ENCODE results near the gene CUL3. TPM values are rescaled to one million over a fixed set of nuclear protein-coding genes. Genes with fewer than 3 reads are reported as not detected.
"Not testable (repeated sequence)": the region's sequence is repeated elsewhere in the genome, so short reads cannot be mapped to it uniquely, and the experiment has no call there.

CUL3 gene
- polyA plus RNA-seq, 2 donors: 74.8 to 159 TPM

DNA sequence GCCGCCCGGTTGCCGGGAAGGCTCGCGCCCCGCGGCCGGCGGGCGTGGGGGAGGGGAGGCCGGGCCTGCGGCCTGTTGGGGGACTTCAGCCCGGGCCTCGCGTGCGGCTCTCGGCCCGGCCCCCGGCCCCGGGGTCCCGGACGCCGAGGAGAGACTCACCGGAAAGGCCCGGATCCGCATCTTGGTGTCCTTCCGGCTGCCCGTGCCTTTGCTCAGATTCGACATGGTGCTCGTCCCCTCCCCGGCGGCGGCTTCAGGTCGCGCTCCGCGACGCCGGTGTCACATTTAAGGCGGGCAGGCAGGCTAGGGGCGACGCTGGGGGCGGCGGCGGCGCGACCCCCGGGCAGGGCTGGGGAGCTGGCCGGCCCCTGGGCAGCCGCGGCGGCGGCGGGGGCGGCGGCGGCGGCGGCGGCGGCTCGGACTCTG is 365 bp downstream of the CUL3 start:
- Histone ChIP-seq H3K27me3 (ENCODE audit: control insufficient read depth in 1 of 2, insufficient read depth in 2 of 2, low read length in 2 of 2) (no peaks in the 10 kb centered on the region), H3K27ac (ENCODE audit: low read depth in 2 of 2, low read length in 1 of 2) (peak overlapping the region; percentile 99 to 100), H3K4me1 (ENCODE audit: control insufficient read depth in 2 of 2, insufficient read depth in 2 of 2, low read length in 1 of 2) (peaks cover 0 to 2% of the 10 kb centered on the region in 2 donors), H3K4me3 (ENCODE audit: low read depth in 1 of 2, low read length in 2 of 2) (peak overlapping the region; percentile 69 to 99), H3K36me3 (ENCODE audit: control insufficient read depth in 2 of 2, insufficient read depth in 2 of 2, low read length in 1 of 2) (peaks cover 0 to 3% of the 10 kb centered on the region in 2 donors), H3K9me3 (ENCODE audit: control insufficient read depth in 2 of 2, insufficient read depth in 1 of 2, low read depth in 1 of 2, low read length in 1 of 2) (no peaks in the 10 kb centered on the region)
- WGBS, 2 donors: 0% methylated on average over 46 to 62 of the region's 62 CpGs

DNA sequence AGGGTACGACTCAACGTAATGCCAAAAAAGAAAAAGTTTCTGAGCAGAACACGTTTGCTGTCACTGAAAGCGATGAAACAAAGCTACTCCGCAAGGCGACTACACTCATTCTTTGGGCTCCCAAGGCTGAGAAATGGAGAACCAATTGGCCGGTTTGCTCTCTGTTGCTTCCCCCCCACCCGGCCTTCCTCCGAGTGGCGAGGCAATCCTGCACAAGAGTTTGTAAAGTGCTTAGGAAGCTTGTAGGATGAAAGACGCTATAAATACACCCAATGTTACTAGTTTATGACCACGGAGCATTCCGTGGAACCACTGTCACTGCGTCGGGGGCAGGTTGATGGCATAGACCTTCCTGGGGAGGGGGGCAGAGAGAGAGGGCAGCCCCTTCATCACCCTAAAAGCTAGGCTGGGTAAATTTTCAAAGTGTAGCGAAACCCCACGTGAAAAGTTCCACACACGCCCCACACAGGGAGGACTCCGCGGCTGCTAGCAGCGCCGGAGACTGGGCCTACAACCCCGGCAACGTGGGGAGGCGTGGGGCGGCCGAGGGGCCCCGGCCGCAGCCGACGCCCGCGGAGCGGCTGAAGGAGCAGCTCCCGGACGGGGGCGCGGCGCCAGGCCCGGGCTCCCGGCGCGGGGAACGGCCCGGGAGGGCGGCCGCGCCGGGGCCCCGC is 915 bp downstream of the CUL3 start:
- Histone ChIP-seq H3K4me1 (ENCODE audit: control insufficient read depth in 2 of 2, insufficient read depth in 2 of 2, low read length in 1 of 2) (peaks cover 0 to 2% of the 10 kb centered on the region in 2 donors), H3K36me3 (ENCODE audit: control insufficient read depth in 2 of 2, insufficient read depth in 2 of 2, low read length in 1 of 2) (peaks cover 0 to 3% of the 10 kb centered on the region in 2 donors), H3K9me3 (ENCODE audit: control insufficient read depth in 2 of 2, insufficient read depth in 1 of 2, low read depth in 1 of 2, low read length in 1 of 2) (no peaks in the 10 kb centered on the region), H3K27ac (ENCODE audit: low read depth in 2 of 2, low read length in 1 of 2) (peak overlapping the region; percentile 99 to 100), H3K27me3 (ENCODE audit: control insufficient read depth in 1 of 2, insufficient read depth in 2 of 2, low read length in 2 of 2) (no peaks in the 10 kb centered on the region), H3K4me3 (ENCODE audit: low read depth in 1 of 2, low read length in 2 of 2) (peak overlapping the region; percentile 69 to 99)
- WGBS, 2 donors: 0 to 1% methylated on average over 40 to 50 of the region's 50 CpGs

DNA sequence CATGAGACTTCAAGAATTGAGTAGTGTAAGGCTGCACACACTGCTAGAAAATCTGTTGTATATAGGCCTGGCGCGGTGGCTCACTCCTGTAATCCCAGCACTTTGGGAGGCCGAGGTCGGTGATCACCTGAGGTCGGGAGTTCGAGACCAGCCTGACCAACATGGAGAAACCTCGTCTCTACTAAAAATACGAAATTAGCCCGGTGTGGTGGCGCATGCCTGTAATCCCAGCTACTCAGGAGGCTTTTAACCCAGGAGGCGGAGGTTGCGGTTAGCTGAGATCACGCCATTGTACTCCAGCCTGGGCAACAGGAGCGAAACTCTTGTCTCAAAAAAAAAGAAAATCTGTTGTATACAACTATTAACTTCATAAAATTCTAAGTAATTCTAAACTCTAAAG is 2.1 kb downstream of the CUL3 start:
- H3K4me1 ChIP-seq (ENCODE audit: control insufficient read depth in 2 of 2, insufficient read depth in 2 of 2, low read length in 1 of 2); H3K36me3 ChIP-seq (ENCODE audit: control insufficient read depth in 2 of 2, insufficient read depth in 2 of 2, low read length in 1 of 2); H3K27ac ChIP-seq (ENCODE audit: low read depth in 2 of 2, low read length in 1 of 2); H3K27me3 ChIP-seq (ENCODE audit: control insufficient read depth in 1 of 2, insufficient read depth in 2 of 2, low read length in 2 of 2); H3K9me3 ChIP-seq (ENCODE audit: control insufficient read depth in 2 of 2, insufficient read depth in 1 of 2, low read depth in 1 of 2, low read length in 1 of 2): not testable (repeated sequence)
- peak overlapping the region; percentile 23 to 99 for H3K4me3 ChIP-seq (ENCODE audit: low read depth in 1 of 2, low read length in 2 of 2)
- WGBS, 2 donors: 94 to 96% methylated on average over 14 of the region's 14 CpGs

DNA sequence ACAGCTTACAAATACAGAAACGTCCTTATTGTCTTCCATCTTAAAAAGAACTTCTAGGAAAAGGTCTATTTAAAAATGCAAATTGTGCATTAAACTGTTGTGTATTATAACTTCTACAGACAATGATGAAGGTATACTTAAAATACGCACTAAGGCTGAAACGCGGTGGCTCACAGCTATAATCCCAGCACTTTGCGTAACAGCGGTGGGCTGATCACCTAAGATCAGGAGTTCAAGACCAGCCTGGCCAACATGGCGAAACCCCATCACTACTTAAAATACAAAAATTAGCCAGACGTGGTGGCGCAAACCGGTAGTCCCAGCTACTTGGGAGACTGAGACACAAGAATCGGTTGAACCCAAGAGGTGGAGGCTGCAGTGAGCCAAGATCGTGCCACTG is 4.9 kb downstream of the CUL3 start:
- WGBS, 2 donors: 91% methylated on average over 12 of the region's 12 CpGs
- no peak overlapping the region for H3K27ac ChIP-seq (ENCODE audit: low read depth in 2 of 2, low read length in 1 of 2)
- H3K36me3 ChIP-seq (ENCODE audit: control insufficient read depth in 2 of 2, insufficient read depth in 2 of 2, low read length in 1 of 2): peaks cover 0 to 3% of the 10 kb centered on the region in 2 donors
- H3K27me3 ChIP-seq (ENCODE audit: control insufficient read depth in 1 of 2, insufficient read depth in 2 of 2, low read length in 2 of 2): no peaks in the 10 kb centered on the region
- H3K4me1 ChIP-seq (ENCODE audit: control insufficient read depth in 2 of 2, insufficient read depth in 2 of 2, low read length in 1 of 2): peaks cover 0 to 2% of the 10 kb centered on the region in 2 donors
- H3K9me3 ChIP-seq (ENCODE audit: control insufficient read depth in 2 of 2, insufficient read depth in 1 of 2, low read depth in 1 of 2, low read length in 1 of 2): no peaks in the 10 kb centered on the region
- H3K4me3 ChIP-seq (ENCODE audit: low read depth in 1 of 2, low read length in 2 of 2): no peak overlapping the region

DNA sequence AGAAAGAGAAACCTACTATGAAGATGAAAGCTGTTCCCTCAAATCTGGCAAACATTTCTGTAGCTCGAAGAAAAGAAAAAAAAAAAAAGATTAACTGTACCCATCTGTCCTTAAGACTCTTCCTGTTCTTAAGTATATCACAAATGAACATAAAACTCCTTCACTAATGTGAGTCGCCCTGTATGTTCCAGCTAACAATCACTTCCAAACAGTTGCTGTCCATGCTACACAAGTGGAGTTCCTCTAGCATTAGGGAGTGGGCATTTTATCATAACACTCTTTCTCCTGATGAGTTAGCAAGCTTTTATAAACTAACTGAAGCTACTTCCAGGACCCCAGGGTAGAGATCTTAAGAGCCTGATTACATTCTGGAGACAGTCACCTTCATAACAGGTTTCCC is 5.8 kb downstream of the CUL3 start:
- no peak overlapping the region for H3K27ac ChIP-seq (ENCODE audit: low read depth in 2 of 2, low read length in 1 of 2)
- peaks cover 0 to 3% of the 10 kb centered on the region in 2 donors for H3K36me3 ChIP-seq (ENCODE audit: control insufficient read depth in 2 of 2, insufficient read depth in 2 of 2, low read length in 1 of 2)
- H3K9me3 ChIP-seq (ENCODE audit: control insufficient read depth in 2 of 2, insufficient read depth in 1 of 2, low read depth in 1 of 2, low read length in 1 of 2): no peaks in the 10 kb centered on the region
- peak overlapping the region in 1 of 2 donors; percentile 7 for H3K4me3 ChIP-seq (ENCODE audit: low read depth in 1 of 2, low read length in 2 of 2)
- no peaks in the 10 kb centered on the region for H3K27me3 ChIP-seq (ENCODE audit: control insufficient read depth in 1 of 2, insufficient read depth in 2 of 2, low read length in 2 of 2)
- H3K4me1 ChIP-seq (ENCODE audit: control insufficient read depth in 2 of 2, insufficient read depth in 2 of 2, low read length in 1 of 2): peaks cover 0 to 2% of the 10 kb centered on the region in 2 donors
- WGBS, 2 donors: 10 to 19% methylated on average over 2 of the region's 2 CpGs

DNA sequence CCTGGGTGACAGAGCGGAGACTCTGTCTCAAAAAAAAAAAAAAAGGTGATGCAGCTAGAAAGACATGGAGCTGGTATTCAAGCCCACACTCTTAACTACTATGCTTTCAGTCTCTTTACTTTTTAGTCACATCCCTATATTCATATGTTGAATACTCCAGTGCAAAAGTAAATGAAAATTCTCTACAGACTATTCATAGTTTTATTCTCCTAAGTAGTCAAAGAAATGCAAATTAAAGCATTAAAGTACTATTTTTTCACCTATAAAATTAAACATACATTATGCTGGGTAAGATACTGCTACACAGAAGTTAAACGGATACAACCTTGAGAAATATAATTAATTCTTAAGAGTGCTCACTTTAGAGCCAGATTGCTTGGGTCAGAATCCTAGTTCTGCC is 7.6 kb downstream of the CUL3 start:
- peaks cover 0 to 2% of the 10 kb centered on the region in 2 donors for H3K4me1 ChIP-seq (ENCODE audit: control insufficient read depth in 2 of 2, insufficient read depth in 2 of 2, low read length in 1 of 2)
- no peaks in the 10 kb centered on the region for H3K9me3 ChIP-seq (ENCODE audit: control insufficient read depth in 2 of 2, insufficient read depth in 1 of 2, low read depth in 1 of 2, low read length in 1 of 2)
- H3K27me3 ChIP-seq (ENCODE audit: control insufficient read depth in 1 of 2, insufficient read depth in 2 of 2, low read length in 2 of 2): no peaks in the 10 kb centered on the region
- 79 to 80% methylated on average over 2 of the region's 2 CpGs for WGBS, 2 donors
- H3K4me3 ChIP-seq (ENCODE audit: low read depth in 1 of 2, low read length in 2 of 2): no peak overlapping the region
- H3K27ac ChIP-seq (ENCODE audit: low read depth in 2 of 2, low read length in 1 of 2): no peak overlapping the region
- H3K36me3 ChIP-seq (ENCODE audit: control insufficient read depth in 2 of 2, insufficient read depth in 2 of 2, low read length in 1 of 2): no peaks in the 10 kb centered on the region

DNA sequence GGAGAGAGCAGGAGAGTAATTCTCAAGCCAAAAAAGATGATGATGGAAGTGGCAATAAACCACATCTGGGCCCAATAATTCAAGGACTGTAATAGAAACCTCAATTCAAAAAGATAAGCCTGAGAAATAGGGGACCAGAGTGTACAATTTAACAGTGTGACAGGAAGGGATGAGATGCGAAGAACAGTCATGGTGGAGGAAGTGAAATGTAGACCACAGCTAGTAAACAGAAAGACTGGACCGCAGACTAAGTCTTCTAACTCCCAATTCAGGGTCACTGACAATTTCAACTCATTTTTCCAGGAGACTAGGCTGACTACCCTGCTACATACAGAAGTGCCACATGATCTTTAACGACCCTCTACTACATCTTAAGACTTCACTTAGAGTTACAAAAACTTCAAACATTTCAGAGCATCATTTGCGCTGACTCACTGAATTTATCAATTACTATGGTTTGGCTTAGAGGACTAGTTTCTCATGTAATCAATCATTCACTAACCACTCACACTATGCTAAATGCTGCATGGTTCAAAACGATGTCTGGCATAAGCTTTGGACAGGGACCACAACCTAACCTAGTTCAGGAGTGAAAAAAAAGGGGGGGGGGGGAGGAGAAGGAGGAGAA is 9.0 kb downstream of the CUL3 start:
- Histone ChIP-seq H3K9me3 (ENCODE audit: control insufficient read depth in 2 of 2, insufficient read depth in 1 of 2, low read depth in 1 of 2, low read length in 1 of 2) (no peaks in the 10 kb centered on the region), H3K4me1 (ENCODE audit: control insufficient read depth in 2 of 2, insufficient read depth in 2 of 2, low read length in 1 of 2) (peaks cover 0 to 2% of the 10 kb centered on the region in 2 donors)
- WGBS, 2 donors: 65 to 69% methylated on average over 5 of the region's 5 CpGs

DNA sequence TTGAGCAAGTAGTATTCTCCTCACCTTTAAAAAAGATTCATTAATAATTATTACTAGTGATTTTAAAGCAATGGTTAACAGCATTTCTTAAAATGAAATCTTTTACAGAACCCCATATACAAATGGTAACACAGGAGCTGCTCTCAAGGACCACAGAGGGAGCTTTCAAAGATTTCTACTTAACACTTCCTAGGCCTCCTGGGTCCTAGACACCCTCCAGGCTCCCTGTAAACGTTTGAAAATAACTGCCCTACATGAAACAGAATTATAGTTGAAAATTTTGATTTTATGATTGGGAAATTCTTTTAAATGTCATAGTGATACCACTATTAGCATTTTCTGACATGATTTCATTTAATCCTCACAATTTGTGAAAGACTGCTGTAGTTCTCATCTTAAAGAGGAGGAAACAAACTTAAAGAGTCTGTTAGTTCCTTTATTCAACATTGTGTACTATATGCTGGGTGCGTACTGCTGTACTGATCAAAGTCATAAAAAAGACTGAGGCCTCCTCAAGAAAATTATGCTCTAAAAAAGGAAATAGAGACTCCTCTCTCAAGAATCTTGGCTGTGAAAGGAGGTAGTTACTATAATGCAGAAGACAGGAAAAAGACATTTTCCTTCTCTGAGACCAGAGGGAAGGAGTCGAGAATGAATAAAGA is 10.6 kb downstream of the CUL3 start:
- no peaks in the 10 kb centered on the region for H3K9me3 ChIP-seq (ENCODE audit: control insufficient read depth in 2 of 2, insufficient read depth in 1 of 2, low read depth in 1 of 2, low read length in 1 of 2)
- no peaks in the 10 kb centered on the region for H3K4me1 ChIP-seq (ENCODE audit: control insufficient read depth in 2 of 2, insufficient read depth in 2 of 2, low read length in 1 of 2)
- H3K36me3 ChIP-seq (ENCODE audit: control insufficient read depth in 2 of 2, insufficient read depth in 2 of 2, low read length in 1 of 2): no peaks in the 10 kb centered on the region
- H3K27me3 ChIP-seq (ENCODE audit: control insufficient read depth in 1 of 2, insufficient read depth in 2 of 2, low read length in 2 of 2): no peaks in the 10 kb centered on the region
- no peak overlapping the region for H3K4me3 ChIP-seq (ENCODE audit: low read depth in 1 of 2, low read length in 2 of 2)
- H3K27ac ChIP-seq (ENCODE audit: low read depth in 2 of 2, low read length in 1 of 2): no peak overlapping the region
- WGBS, 2 donors: 30 to 48% methylated on average over 3 of the region's 3 CpGs

More for the DNA sequence above, 9.0 kb downstream of the CUL3 start:
- no peak overlapping the region for H3K27ac ChIP-seq (ENCODE audit: low read depth in 2 of 2, low read length in 1 of 2)
- no peaks in the 10 kb centered on the region for H3K36me3 ChIP-seq (ENCODE audit: control insufficient read depth in 2 of 2, insufficient read depth in 2 of 2, low read length in 1 of 2)
- no peaks in the 10 kb centered on the region for H3K27me3 ChIP-seq (ENCODE audit: control insufficient read depth in 1 of 2, insufficient read depth in 2 of 2, low read length in 2 of 2)
- no peak overlapping the region for H3K4me3 ChIP-seq (ENCODE audit: low read depth in 1 of 2, low read length in 2 of 2)

DNA sequence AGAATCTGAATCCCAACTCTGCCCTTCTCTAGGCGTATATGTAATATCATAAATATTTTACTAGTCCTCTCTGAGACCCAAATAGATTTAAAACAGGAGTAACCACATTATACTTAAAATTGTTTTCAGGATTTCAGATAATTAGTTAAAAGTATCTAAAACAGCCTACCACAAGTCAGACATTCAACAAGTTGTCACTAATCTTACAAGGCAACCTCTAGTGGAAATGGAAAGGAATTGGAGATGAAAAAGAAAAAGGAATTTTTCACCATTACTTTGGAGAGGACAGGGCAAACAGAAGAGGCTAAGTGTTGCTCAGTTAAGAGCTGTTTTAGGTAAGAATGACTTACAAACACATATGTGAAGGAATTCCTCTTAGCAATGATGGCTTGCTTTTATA is 11.4 kb downstream of the CUL3 start:
- Histone ChIP-seq H3K9me3 (ENCODE audit: control insufficient read depth in 2 of 2, insufficient read depth in 1 of 2, low read depth in 1 of 2, low read length in 1 of 2) (no peaks in the 10 kb centered on the region), H3K27ac (ENCODE audit: low read depth in 2 of 2, low read length in 1 of 2) (no peak overlapping the region), H3K27me3 (ENCODE audit: control insufficient read depth in 1 of 2, insufficient read depth in 2 of 2, low read length in 2 of 2) (no peaks in the 10 kb centered on the region), H3K36me3 (ENCODE audit: control insufficient read depth in 2 of 2, insufficient read depth in 2 of 2, low read length in 1 of 2) (no peaks in the 10 kb centered on the region), H3K4me3 (ENCODE audit: low read depth in 1 of 2, low read length in 2 of 2) (no peak overlapping the region), H3K4me1 (ENCODE audit: control insufficient read depth in 2 of 2, insufficient read depth in 2 of 2, low read length in 1 of 2) (no peaks in the 10 kb centered on the region)
- WGBS, 2 donors: 89 to 95% methylated on average over 1 of the region's 1 CpG

Data from esophagus (tissue), 2 donors.